Globus pallidus (tissue), 1 donor: ENCODE measurements around the gene CD55.

Experiments
- DNase-seq: peaks from one replicate; pipeline ENCODE4 v3.0.0-alpha.2; 2015; ENCODE audit warnings: low spot score

The CD55 gene

GRCh38 chr1:207321079-207321789 is at the start of gene CD55:
CD55 (plus strand) TSS chr1:207321678; CDS start chr1:207321766, 88 bp downstream.
- peak; percentile 95 for DNase-seq

GRCh38 chr1:207274882-207275281 is 46.6 kb upstream of the CD55 start:
- DNase-seq: no peak

- no peak for DNase-seq
These were observed 45.0 kb upstream of the CD55 start for GRCh38 chr1:207276465-207276864.

GRCh38 chr1:207277241-207277640 is 44.2 kb upstream of the CD55 start:
- no peak for DNase-seq

- no peak for DNase-seq
These were observed 41.8 kb upstream of the CD55 start for GRCh38 chr1:207279652-207280051.

GRCh38 chr1:207280706-207281105 is 40.8 kb upstream of the CD55 start:
- no peak for DNase-seq

GRCh38 chr1:207282058-207282457 is 39.4 kb upstream of the CD55 start:
- DNase-seq: no peak

- no peak for DNase-seq
These were observed 38.7 kb upstream of the CD55 start for GRCh38 chr1:207282496-207283380.

- no peak for DNase-seq
These were observed 38.1 kb upstream of the CD55 start for GRCh38 chr1:207283421-207283820.

GRCh38 chr1:207284209-207284897 is 37.1 kb upstream of the CD55 start:
- DNase-seq: no peak

GRCh38 chr1:207286786-207287468 is 34.6 kb upstream of the CD55 start:
- DNase-seq: no peak

- DNase-seq: no peak
These were observed 33.2 kb upstream of the CD55 start for GRCh38 chr1:207288315-207288714.

GRCh38 chr1:207289756-207290155 is 31.7 kb upstream of the CD55 start:
- no peak for DNase-seq

- DNase-seq: no peak
These were observed 29.8 kb upstream of the CD55 start for GRCh38 chr1:207291723-207292122.

GRCh38 chr1:207298186-207298585 is 23.3 kb upstream of the CD55 start:
- no peak for DNase-seq

- DNase-seq: no peak
These were observed 22.7 kb upstream of the CD55 start for GRCh38 chr1:207298636-207299398.

- no peak for DNase-seq
These were observed 20.5 kb upstream of the CD55 start for GRCh38 chr1:207300970-207301369.

- no peak for DNase-seq
These were observed 18.7 kb upstream of the CD55 start for GRCh38 chr1:207302618-207303393.

- DNase-seq: no peak
These were observed 16.6 kb upstream of the CD55 start for GRCh38 chr1:207304710-207305488.

GRCh38 chr1:207305489-207305873 is 16.0 kb upstream of the CD55 start:
- DNase-seq: no peak
